GM12874 (cell line): Measurements from ENCODE around the gene CDHR3.

Experiments used
- CTCF ChIP-seq: IDR thresholded peaks from 2 replicates; pipeline ENCODE4 v1.5.1; 2011; ENCODE audit warnings: low read depth, mild to moderate bottlenecking, control low read depth, low read length, moderate library complexity; ENCODE audit not compliant: insufficient read depth

CDHR3 gene

DNA sequence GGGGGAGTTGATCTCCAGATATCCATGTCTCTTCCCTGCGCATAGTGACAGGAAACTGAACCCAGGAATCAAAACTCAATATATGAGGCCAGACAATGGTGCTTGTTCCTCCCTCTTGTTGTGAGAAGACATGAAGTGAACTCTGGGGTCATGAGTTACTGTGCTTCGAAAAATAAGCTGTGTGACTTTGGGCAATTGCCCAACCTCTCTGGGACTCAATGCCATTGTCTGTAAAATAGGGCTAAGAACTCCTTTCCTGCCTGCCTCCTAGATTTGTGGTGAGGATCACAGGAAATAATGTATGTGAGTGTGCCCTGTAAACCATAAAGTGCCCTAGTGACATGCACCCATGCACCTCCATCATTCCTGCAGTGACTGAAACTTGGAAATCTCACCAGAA is 100.6 kb downstream of the CDHR3 start:
- no peak for TF ChIP-seq CTCF

DNA sequence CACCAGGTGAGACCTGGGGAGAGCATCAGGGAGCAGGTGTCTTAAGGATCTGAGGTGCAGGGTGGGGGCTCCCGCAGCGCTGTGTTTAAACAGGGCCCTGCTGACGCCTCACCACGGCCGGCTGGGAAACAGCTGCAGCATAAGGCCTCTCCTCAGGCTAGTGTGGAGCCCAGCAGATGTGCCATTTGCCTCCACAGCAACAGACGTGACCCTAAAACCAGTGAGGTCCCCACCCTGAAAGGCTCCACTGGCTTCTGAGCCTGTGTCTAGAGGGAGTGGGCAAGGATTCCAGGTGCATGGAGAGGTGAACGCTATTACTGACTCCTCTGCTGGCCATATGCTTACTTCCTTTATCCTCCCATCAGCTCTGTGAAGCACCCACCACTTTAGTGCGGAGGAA is 101.3 kb downstream of the CDHR3 start:
- TF ChIP-seq CTCF, result no peak

- TF ChIP-seq CTCF, result no peak
These were observed 101.9 kb downstream of the CDHR3 start for GRCh38 chr7:106064771-106065574.

DNA sequence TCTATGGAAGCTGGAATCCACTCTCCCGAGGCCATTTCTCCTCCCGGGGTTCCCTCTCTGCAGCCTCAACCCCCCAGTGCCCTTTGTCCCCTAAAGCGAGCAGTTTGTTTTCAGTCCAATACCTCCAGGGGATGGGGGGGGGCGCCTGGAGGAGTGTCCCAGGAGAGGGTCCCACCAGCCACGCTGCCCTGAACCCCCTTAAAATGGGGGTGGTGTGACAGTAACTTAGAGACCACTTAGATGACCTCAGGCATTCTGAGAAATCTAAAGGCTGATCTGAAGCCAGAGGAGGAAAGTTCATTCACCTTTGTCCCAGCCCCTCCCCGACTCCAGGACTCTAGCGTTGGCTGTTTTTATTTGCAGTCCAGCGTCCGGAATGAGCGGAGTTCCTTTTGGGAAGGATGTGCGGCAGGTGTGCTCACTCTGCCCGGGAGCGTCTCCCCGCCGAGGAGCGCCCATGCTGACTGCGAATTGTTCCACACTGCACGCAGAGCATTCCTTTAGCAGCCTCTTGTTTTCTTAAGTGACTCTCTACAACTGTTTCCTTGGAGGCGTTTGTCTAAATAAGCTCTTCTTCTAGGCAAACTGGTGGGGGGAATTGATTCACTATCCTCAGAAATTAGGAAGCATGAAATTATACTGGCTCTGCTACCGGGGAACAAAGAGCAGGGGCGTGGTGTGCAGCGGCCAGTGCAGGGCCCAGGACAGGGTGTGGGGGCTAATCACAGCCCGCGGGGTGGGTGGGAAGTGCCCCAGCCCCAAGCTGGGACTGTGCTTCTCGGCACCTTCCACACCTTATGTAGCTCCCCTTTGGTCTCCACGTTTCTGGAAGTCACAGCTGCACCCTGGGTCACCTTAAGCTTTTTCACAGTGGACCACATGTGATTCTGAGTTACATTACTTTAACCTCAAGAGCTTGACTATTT is 102.8 kb downstream of the CDHR3 start:
- no peak for TF ChIP-seq CTCF

- TF ChIP-seq CTCF, result no peak
These were observed 104.6 kb downstream of the CDHR3 start for GRCh38 chr7:106067678-106068077.

DNA sequence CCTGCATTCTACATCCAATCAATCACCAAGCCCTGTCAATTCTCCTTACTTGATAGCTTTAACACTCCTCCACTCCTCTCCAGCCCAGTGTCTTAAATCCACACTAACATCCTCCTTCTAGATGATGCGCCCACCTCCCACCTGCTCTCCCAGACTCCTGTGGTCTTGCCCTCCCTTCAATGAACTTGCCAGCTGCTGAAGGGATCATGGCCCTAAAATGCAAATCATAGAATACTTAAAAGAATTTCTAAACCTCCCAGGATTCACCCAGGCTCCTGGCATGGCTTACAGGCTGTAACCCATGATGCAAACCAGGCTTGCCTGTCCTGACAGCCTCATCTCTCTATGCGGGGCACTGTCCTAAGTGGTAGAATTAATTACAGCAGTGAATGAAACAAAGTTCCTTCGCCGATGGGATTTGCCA is 105.5 kb downstream of the CDHR3 start:
- no peak for TF ChIP-seq CTCF

GRCh38 chr7:106068986-106069385 is 105.9 kb downstream of the CDHR3 start:
- TF ChIP-seq CTCF, result no peak
